ENCODE results near the gene USP47. TPM values are rescaled to one million over a fixed set of nuclear protein-coding genes. Genes with fewer than 3 reads are reported as not detected.
A peak's percentile ranks its signal among the peaks of the same experiment; 100 is the strongest.

The USP47 gene
- total RNA-seq, 1 donor from 2014 or later, result 71.7 TPM

- H3K4me2 ChIP-seq, result no peak overlapping the region
- no peak for TF ChIP-seq EZH2phosphoT487 (IDR thresholded peaks at IDR 0.05)
- no peak for TF ChIP-seq EZH2 (IDR thresholded peaks at IDR 0.05)
- TF ChIP-seq CTCF (IDR thresholded peaks at IDR 0.05), result no peak
- Mint-ChIP-seq H3K4me1 (peaks cover 28% of the 10 kb centered on the region), H3K36me3 (peaks cover 30% of the 10 kb centered on the region), H3K27ac (no peak overlapping the region), H3K4me3 (no peak overlapping the region), H3K27me3 (ENCODE audit: insufficient read depth, low read depth) (no peaks in the 10 kb centered on the region), H3K9me3 (no peaks in the 10 kb centered on the region)
- no peak overlapping the region for H2AFZ ChIP-seq (replicated peaks)
- H3F3A ChIP-seq (ENCODE audit: low read depth), result no peaks in the 10 kb centered on the region
- DNase-seq (ENCODE audit: low spot score), result peak; percentile 15
- no peak overlapping the region for H3K27ac ChIP-seq
- no peaks in the 10 kb centered on the region for H3K36me3 ChIP-seq
- H3K79me2 ChIP-seq (ENCODE audit: low read depth), result no peaks in the 10 kb centered on the region
- no peaks in the 10 kb centered on the region for H3K27me3 ChIP-seq
- H3K9me3 ChIP-seq (ENCODE audit: low read depth), result no peaks in the 10 kb centered on the region
- H3K4me3 ChIP-seq, result no peak overlapping the region
- no peak overlapping the region for H3K9ac ChIP-seq
- H3K4me1 ChIP-seq, result no peaks in the 10 kb centered on the region
- H4K20me1 ChIP-seq (ENCODE audit: low read depth), result no peaks in the 10 kb centered on the region
Observed at GRCh38 chr11:11993839-11994238, 152.1 kb downstream of the USP47 start.

GRCh38 chr11:11995601-11996000 lies 153.8 kb downstream of the USP47 start:
- Mint-ChIP-seq H3K27ac (peak overlapping the region; percentile 33), H3K27me3 (ENCODE audit: insufficient read depth, low read depth) (no peaks in the 10 kb centered on the region), H3K4me1 (peaks cover 28% of the 10 kb centered on the region), H3K9me3 (no peaks in the 10 kb centered on the region), H3K36me3 (peaks cover 34% of the 10 kb centered on the region), H3K4me3 (no peak overlapping the region)
- no peak overlapping the region for H2AFZ ChIP-seq (replicated peaks)
- no peaks in the 10 kb centered on the region for H3K36me3 ChIP-seq
- TF ChIP-seq EZH2phosphoT487 (IDR thresholded peaks at IDR 0.05) (no peak), EZH2 (IDR thresholded peaks at IDR 0.05) (no peak), CTCF (IDR thresholded peaks at IDR 0.05) (no peak)
- H3K4me3 ChIP-seq, result no peak overlapping the region
- no peaks in the 10 kb centered on the region for H3K9me3 ChIP-seq (ENCODE audit: low read depth)
- no peaks in the 10 kb centered on the region for H3K27me3 ChIP-seq
- no peaks in the 10 kb centered on the region for H3F3A ChIP-seq (ENCODE audit: low read depth)
- no peak overlapping the region for H3K4me2 ChIP-seq
- DNase-seq (ENCODE audit: low spot score), result no peak
- H3K27ac ChIP-seq, result no peak overlapping the region
- no peaks in the 10 kb centered on the region for H4K20me1 ChIP-seq (ENCODE audit: low read depth)
- no peaks in the 10 kb centered on the region for H3K79me2 ChIP-seq (ENCODE audit: low read depth)
- no peak overlapping the region for H3K9ac ChIP-seq
- no peaks in the 10 kb centered on the region for H3K4me1 ChIP-seq

DNA sequence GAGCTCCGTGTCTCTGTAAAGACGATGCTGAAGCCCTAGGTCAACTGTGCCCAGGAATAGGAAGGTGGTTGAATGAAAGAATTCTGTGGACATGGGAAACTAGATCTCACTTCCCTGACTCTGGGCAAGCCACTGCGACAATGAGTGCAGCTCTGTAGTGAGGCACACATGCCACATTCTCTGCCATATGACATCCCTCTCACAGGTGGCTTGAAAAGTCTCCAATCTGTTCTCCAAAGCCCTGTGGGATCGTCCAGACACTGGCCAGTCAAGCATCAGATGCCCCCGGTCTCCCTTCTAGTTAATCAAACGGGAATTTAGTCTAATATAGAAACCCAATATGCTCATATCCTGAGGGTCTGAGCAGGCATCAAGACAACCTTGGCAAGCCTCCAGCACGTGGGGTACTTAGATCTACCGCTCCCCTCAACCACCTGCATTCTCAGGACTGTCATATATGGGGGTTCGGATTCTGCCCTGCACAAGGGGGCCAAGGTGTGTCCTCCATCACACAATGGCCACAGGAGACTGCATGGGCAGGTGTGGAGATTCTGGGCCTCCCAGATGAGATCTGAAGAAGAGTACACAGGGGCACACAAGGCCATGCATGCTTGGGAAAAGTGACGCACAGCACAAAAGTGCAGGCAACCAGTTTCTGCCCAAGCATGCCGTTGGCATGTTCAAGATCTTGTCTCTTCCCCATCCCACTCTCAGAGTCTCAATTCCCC lies 154.7 kb downstream of the USP47 start:
- Histone ChIP-seq H3K27ac (no peak overlapping the region), H2AFZ (replicated peaks) (no peak overlapping the region), H3K79me2 (ENCODE audit: low read depth) (no peaks in the 10 kb centered on the region), H3K4me3 (no peak overlapping the region), H3K9me3 (ENCODE audit: low read depth) (no peaks in the 10 kb centered on the region), H3K4me2 (no peak overlapping the region), H3K9ac (no peak overlapping the region), H3K4me1 (no peaks in the 10 kb centered on the region), H3F3A (ENCODE audit: low read depth) (no peaks in the 10 kb centered on the region), H3K27me3 (no peaks in the 10 kb centered on the region), H4K20me1 (ENCODE audit: low read depth) (no peaks in the 10 kb centered on the region), H3K36me3 (no peaks in the 10 kb centered on the region)
- Mint-ChIP-seq H3K36me3 (peaks cover 28% of the 10 kb centered on the region), H3K4me3 (no peak overlapping the region), H3K27ac (peak overlapping the region; percentile 76), H3K27me3 (ENCODE audit: insufficient read depth, low read depth) (no peaks in the 10 kb centered on the region), H3K4me1 (peaks cover 27% of the 10 kb centered on the region), H3K9me3 (no peaks in the 10 kb centered on the region)
- DNase-seq (ENCODE audit: low spot score), result no peak
- TF ChIP-seq EZH2 (IDR thresholded peaks at IDR 0.05), result no peak
- TF ChIP-seq EZH2phosphoT487 (IDR thresholded peaks at IDR 0.05), result no peak
- TF ChIP-seq CTCF (IDR thresholded peaks at IDR 0.05), result no peak

Data from neural progenitor cell (in vitro differentiated cells).